IPS-18c (cell line): ENCODE results near the gene UVRAG.

ENCODE experiments used
- H3K4me3 ChIP-seq: 2 replicates; pipeline ENCODE4 v1.7.0; 2013; ENCODE audit warnings: low read depth, mild to moderate bottlenecking, low read length, moderate library complexity; ENCODE audit not compliant: insufficient read depth
- H3K9me3 ChIP-seq: one replicate; pipeline ENCODE4 v1.6.1; 2013; ENCODE audit warnings: mild to moderate bottlenecking, low read length, moderate library complexity; ENCODE audit not compliant: control insufficient read depth, insufficient read depth

UVRAG gene

GRCh38 chr11:75986966-75987365, 172.0 kb downstream of the UVRAG start:
- Histone ChIP-seq H3K4me3 (no peak overlapping the region), H3K9me3 (no peaks in the 10 kb centered on the region)

GRCh38 chr11:75993126-75993525, 178.1 kb downstream of the UVRAG start:
- H3K4me3 ChIP-seq, result no peak overlapping the region
- H3K9me3 ChIP-seq, result no peaks in the 10 kb centered on the region

- H3K9me3 ChIP-seq, result no peaks in the 10 kb centered on the region
Observed at GRCh38 chr11:75994616-75995015, 179.6 kb downstream of the UVRAG start.

GRCh38 chr11:75996523-75997442, 181.8 kb downstream of the UVRAG start:
- H3K9me3 ChIP-seq, result peaks cover 3% of the 10 kb centered on the region

More at GRCh38 chr11:75994616-75995015, 179.6 kb downstream of the UVRAG start:
- H3K4me3 ChIP-seq, result no peak overlapping the region

GRCh38 chr11:76004400-76004799, 189.4 kb downstream of the UVRAG start:
- H3K9me3 ChIP-seq, result peaks cover 3% of the 10 kb centered on the region
- H3K4me3 ChIP-seq, result no peak overlapping the region

More at GRCh38 chr11:75996523-75997442, 181.8 kb downstream of the UVRAG start:
- no peak overlapping the region for H3K4me3 ChIP-seq

GRCh38 chr11:76005756-76006155, 190.7 kb downstream of the UVRAG start:
- Histone ChIP-seq H3K4me3 (no peak overlapping the region), H3K9me3 (no peaks in the 10 kb centered on the region)

- no peaks in the 10 kb centered on the region for H3K9me3 ChIP-seq
- H3K4me3 ChIP-seq, result no peak overlapping the region
Observed at GRCh38 chr11:76007166-76007565, 192.2 kb downstream of the UVRAG start.

GRCh38 chr11:76008474-76008873, 193.5 kb downstream of the UVRAG start:
- H3K9me3 ChIP-seq, result no peaks in the 10 kb centered on the region
- H3K4me3 ChIP-seq, result no peak overlapping the region

GRCh38 chr11:76010051-76010450, 195.0 kb downstream of the UVRAG start:
- Histone ChIP-seq H3K9me3 (no peaks in the 10 kb centered on the region), H3K4me3 (no peak overlapping the region)

- Histone ChIP-seq H3K4me3 (no peak overlapping the region), H3K9me3 (no peaks in the 10 kb centered on the region)
Observed at GRCh38 chr11:76013526-76013925, 198.5 kb downstream of the UVRAG start.

GRCh38 chr11:76023236-76024068, 208.4 kb downstream of the UVRAG start:
- Histone ChIP-seq H3K4me3 (no peak overlapping the region), H3K9me3 (no peaks in the 10 kb centered on the region)

GRCh38 chr11:76025068-76025467, 210.1 kb downstream of the UVRAG start:
- no peaks in the 10 kb centered on the region for H3K9me3 ChIP-seq

GRCh38 chr11:76025817-76026216, 210.8 kb downstream of the UVRAG start:
- Histone ChIP-seq H3K4me3 (no peak overlapping the region), H3K9me3 (no peaks in the 10 kb centered on the region)

More at GRCh38 chr11:76025068-76025467, 210.1 kb downstream of the UVRAG start:
- H3K4me3 ChIP-seq, result no peak overlapping the region

- H3K9me3 ChIP-seq, result no peaks in the 10 kb centered on the region
- H3K4me3 ChIP-seq, result no peak overlapping the region
Observed at GRCh38 chr11:76026281-76026680, 211.3 kb downstream of the UVRAG start.

- Histone ChIP-seq H3K9me3 (no peaks in the 10 kb centered on the region), H3K4me3 (no peak overlapping the region)
Observed at GRCh38 chr11:76026862-76027261, 211.9 kb downstream of the UVRAG start.

GRCh38 chr11:76030286-76030685, 215.3 kb downstream of the UVRAG start:
- Histone ChIP-seq H3K4me3 (no peak overlapping the region), H3K9me3 (no peaks in the 10 kb centered on the region)

- Histone ChIP-seq H3K4me3 (no peak overlapping the region), H3K9me3 (no peaks in the 10 kb centered on the region)
Observed at GRCh38 chr11:76030968-76031590, 216.1 kb downstream of the UVRAG start.
